GM21360 (cell line): ENCODE results near the gene GAREM1.

Experiments
- ATAC-seq: cut with Tn5 transposase; IDR thresholded peaks from one replicate; pipeline ENCODE4 v1.9.1; 2021; ENCODE audit warnings: mild to moderate bottlenecking, moderate library complexity; ENCODE audit not compliant: unreplicated experiment

Gene GAREM1

GRCh38 chr18:32335228-32335627 is 135.5 kb downstream of the GAREM1 start:
- no peak for ATAC-seq

GRCh38 chr18:32333781-32334180 is 136.9 kb downstream of the GAREM1 start:
- ATAC-seq = no peak

- no peak for ATAC-seq
These were observed 138.0 kb downstream of the GAREM1 start for GRCh38 chr18:32332708-32333107.

GRCh38 chr18:32328974-32329373 is 141.7 kb downstream of the GAREM1 start:
- no peak for ATAC-seq

GRCh38 chr18:32328379-32328778 is 142.3 kb downstream of the GAREM1 start:
- ATAC-seq = no peak

GRCh38 chr18:32326450-32327308 is 144.0 kb downstream of the GAREM1 start:
- ATAC-seq = no peak

- no peak for ATAC-seq
These were observed 146.5 kb downstream of the GAREM1 start for GRCh38 chr18:32324181-32324580.

GRCh38 chr18:32321826-32322225 is 148.9 kb downstream of the GAREM1 start:
- no peak for ATAC-seq

- ATAC-seq = no peak
These were observed 151.6 kb downstream of the GAREM1 start for GRCh38 chr18:32319084-32319483.

GRCh38 chr18:32318581-32318980 is 152.1 kb downstream of the GAREM1 start:
- no peak for ATAC-seq

GRCh38 chr18:32317651-32318050 is 153.0 kb downstream of the GAREM1 start:
- no peak for ATAC-seq

- ATAC-seq = no peak
These were observed 154.8 kb downstream of the GAREM1 start for GRCh38 chr18:32315881-32316280.

- no peak for ATAC-seq
These were observed 159.9 kb downstream of the GAREM1 start for GRCh38 chr18:32310774-32311173.

GRCh38 chr18:32310101-32310500 is 160.6 kb downstream of the GAREM1 start:
- ATAC-seq = no peak

- no peak for ATAC-seq
These were observed 162.1 kb downstream of the GAREM1 start for GRCh38 chr18:32308493-32309120.

- no peak for ATAC-seq
These were observed 167.3 kb downstream of the GAREM1 start for GRCh38 chr18:32303400-32303799.

- ATAC-seq = no peak
These were observed 167.9 kb downstream of the GAREM1 start for GRCh38 chr18:32302806-32303205.

- peak; percentile 93 for ATAC-seq
These were observed 168.5 kb downstream of the GAREM1 start for GRCh38 chr18:32301976-32302743.

GRCh38 chr18:32301361-32301760 is 169.3 kb downstream of the GAREM1 start:
- ATAC-seq = no peak

GRCh38 chr18:32300914-32301313 is 169.8 kb downstream of the GAREM1 start:
- ATAC-seq = no peak

- no peak for ATAC-seq
These were observed 171.2 kb downstream of the GAREM1 start for GRCh38 chr18:32299484-32299883.
